HepG2 (cell line): ENCODE data around the gene TXNRD3. TPM values are rescaled to one million over a fixed set of nuclear protein-coding genes. Genes with fewer than 3 reads are reported as not detected.

ENCODE experiments used
- ATAC-seq: fragments of 200-7000 bp; cut with Tn5 transposase; 3 replicates; pipeline ENCODE4 v1.9.1; 2020; ENCODE audit warnings: mild to moderate bottlenecking, moderate library complexity
- BruUV-seq: library from RNA; stranded (reverse); fragments of 400-500 nt; replicated peaks from 2 replicates; lab custom pipeline; 2021; lab: Mats Ljungman, UMichigan
- CTCF ChIA-PET: fragments of 300-600 bp; formaldehyde crosslinking; extraction: SDS; loops from one replicate; lab custom pipeline; 2021; ENCODE audit warnings: low total read pairs, inconsistent platforms, low intra/inter-chr PET ratio; lab: Yijun Ruan, JAX
- POLR2A ChIA-PET: fragments of 350-600 bp; sonication (Branson Sonifier 250); formaldehyde crosslinking; loops from one replicate; lab custom pipeline; 2020; ENCODE audit warnings: antibody characterized with exemption, inconsistent platforms; lab: Yijun Ruan, JAX
- DNase-seq: peaks from one replicate; pipeline ENCODE4 v3.0.0-alpha.2; 2015; ENCODE audit warnings: low spot score
- FAIRE-seq: peaks from 3 replicates; lab custom pipeline; 2011; peaks lifted over from hg19 to GRCh38; lab: Jason Lieb, UNC
- H2AFZ ChIP-seq: one replicate; pipeline ENCODE4 v1.6.1; 2011; ENCODE audit warnings: low read length, inconsistent platforms
- H3K27ac ChIP-seq: fragments of 300-600 bp; 3 replicates; pipeline ENCODE4 v1.8.0; 2011; ENCODE audit warnings: mixed run types, mild to moderate bottlenecking, mixed read lengths, low read length, inconsistent platforms; ENCODE audit not compliant: insufficient read depth; ENCODE audit errors: extremely low read length
- H3K27me3 ChIP-seq, 2 experiments: fragments of 200-600 bp in 1 of 2; 2 replicates in 1 of 2; 3 replicates in 1 of 2; pipeline versions ENCODE4 v1.6.0 to v1.8.0; 2011; ENCODE audit warnings: low read length in 2 of 2, mild to moderate bottlenecking in 2 of 2, moderate library complexity in 2 of 2, inconsistent platforms in 1 of 2; ENCODE audit not compliant: insufficient read depth in 2 of 2, control insufficient read depth in 1 of 2
- H3K36me3 ChIP-seq, 2 experiments: fragments of 200-600 bp in 1 of 2; replicated peaks in 1 of 2; 2 replicates in 1 of 2; 3 replicates in 1 of 2; pipeline versions ENCODE4 v1.5.1 to v1.8.0; 2011; ENCODE audit warnings: low read length in 2 of 2, inconsistent platforms in 1 of 2; ENCODE audit not compliant: insufficient read depth in 2 of 2, control insufficient read depth in 1 of 2
- H3K4me1 ChIP-seq: 2 replicates; pipeline ENCODE4 v1.5.1; 2012; ENCODE audit warnings: low read length, inconsistent platforms; ENCODE audit not compliant: insufficient read depth
- H3K4me2 ChIP-seq: 2 replicates; pipeline ENCODE4 v1.6.0; 2011; ENCODE audit warnings: low read depth, low read length, inconsistent platforms
- H3K4me3 ChIP-seq, 3 experiments: fragments of 200-600 bp in 1 of 3; sonication (generic), shearing (Covaris generic) in 1 of 3; replicated peaks in 1 of 3; 2 replicates each; pipeline ENCODE4 v1.5.1; 2011 to 2016; ENCODE audit warnings: low read length in 3 of 3, inconsistent platforms in 2 of 3, low read depth in 2 of 3, mild to moderate bottlenecking in 2 of 3, control low read depth in 1 of 3, mixed read lengths in 1 of 3; ENCODE audit not compliant: insufficient read depth in 1 of 3
- H3K79me2 ChIP-seq: one replicate; pipeline ENCODE4 v1.6.1; 2011; ENCODE audit warnings: low read length, inconsistent platforms; ENCODE audit not compliant: insufficient read depth
- H3K9ac ChIP-seq: 2 replicates; pipeline ENCODE4 v1.6.0; 2011; ENCODE audit warnings: mild to moderate bottlenecking, low read depth, low read length, inconsistent platforms; ENCODE audit not compliant: insufficient read depth
- H3K9me3 ChIP-seq: 2 replicates; pipeline ENCODE4 v1.5.1; 2012; ENCODE audit warnings: mild to moderate bottlenecking, low read length
- H4K20me1 ChIP-seq: 2 replicates; pipeline ENCODE4 v1.6.0; 2011; ENCODE audit warnings: inconsistent platforms, mild to moderate bottlenecking, low read length, moderate library complexity; ENCODE audit not compliant: insufficient read depth
- KDM4B ChIP-seq: sonication (generic); formaldehyde crosslinking; IDR thresholded peaks from 2 replicates; pipeline ENCODE4 v1.4.0; 2020; ENCODE audit warnings: missing genetic modification reagents
- PAWR ChIP-seq: sonication (generic); formaldehyde crosslinking; IDR thresholded peaks from 2 replicates; pipeline ENCODE4 v1.4.0; 2020; ENCODE audit warnings: missing genetic modification reagents, mild to moderate bottlenecking, borderline replicate concordance
- PCBP2 ChIP-seq: fragments of 200-400 bp; formaldehyde crosslinking; optimal IDR thresholded peaks from 2 replicates; pipeline ENCODE3; 2018; ENCODE audit warnings: low read length, low read depth; ENCODE audit not compliant: poor library complexity, severe bottlenecking
- XRCC5 ChIP-seq: fragments of 200-400 bp; formaldehyde crosslinking; optimal IDR thresholded peaks from 2 replicates; pipeline ENCODE3; 2017; ENCODE audit warnings: mild to moderate bottlenecking, low read length
- ZNF329 ChIP-seq: sonication (generic); formaldehyde crosslinking; IDR thresholded peaks from 2 replicates; pipeline ENCODE4 v1.9.0; 2021; ENCODE audit warnings: low read depth, mild to moderate bottlenecking, missing genetic modification reagents
- ZNF484 ChIP-seq: sonication (generic); formaldehyde crosslinking; IDR thresholded peaks from 2 replicates; pipeline ENCODE4 v1.5.1; 2020; ENCODE audit warnings: mild to moderate bottlenecking, low read depth, missing genetic modification reagents, borderline replicate concordance
- ZNF703 ChIP-seq: sonication (generic); formaldehyde crosslinking; IDR thresholded peaks from 2 replicates; pipeline ENCODE4 v1.5.1; 2020; ENCODE audit warnings: missing genetic modification reagents, mild to moderate bottlenecking, moderate library complexity, borderline replicate concordance
- ZNF781 ChIP-seq: sonication (generic); formaldehyde crosslinking; IDR thresholded peaks from 2 replicates; pipeline ENCODE4 v1.5.1; 2020; ENCODE audit warnings: borderline replicate concordance, mild to moderate bottlenecking, missing genetic modification reagents; ENCODE audit errors: not compliant biosample characterization
- WGBS: methylation state at CpG from one replicate; pipeline ENCODE4 v1.1.6; 2017; ENCODE audit warnings: low lambda C conversion rate; 5-methylcytosine and 5-hydroxymethylcytosine counted together
- in situ Hi-C: cut with HindIII; loops from 2 replicates; pipeline ENCODE4 v1.10.0; 2017; ENCODE audit warnings: low pct_unique_long_range_greater_than_20kb; ENCODE audit not compliant: extremely low pct_ligation_motif_present
- intact Hi-C: fragments of 100-400 bp; cut with micrococcal nuclease; formaldehyde crosslinking; loops from one replicate; pipeline ENCODE4 v1.10.0; 2022; ENCODE audit not compliant: unreplicated experiment
- polyA plus RNA-seq, 8 experiments: library from polyadenylated mRNA; depleted of rRNA in 3 of 8; stranded (reverse) in 7 of 8; unstranded in 1 of 8; fragments of >200 nt; fragmentation: Illumina TruSeq in 4 of 8; extraction: Trizol in 4 of 8; gene quantifications; 2 replicates each; pipeline versions ENCODE4 v1.2.1 to v1.2.3, GENCODE V29; 2011 to 2016; ENCODE audit warnings: low read depth in 4 of 8, missing spikeins in 1 of 8, mixed read lengths in 1 of 8; ENCODE audit not compliant: insufficient read depth in 1 of 8
- total RNA-seq, 5 experiments: library from RNA; depleted of rRNA; stranded (reverse); fragments of >200 nt; fragmentation: Illumina TruSeq; extraction: Trizol; gene quantifications; 2 replicates each; pipeline ENCODE4 v1.2.3, GENCODE V29; 2016; ENCODE audit warnings: low read depth in 1 of 5
- TF ChIP-seq, protein P1 (sequence below): fragments of 450-650 bp; IDR thresholded peaks from 2 replicates; pipeline ENCODE4 v1.6.1; 2017
- TF ChIP-seq, protein P2 (sequence below): sonication (generic); formaldehyde crosslinking; IDR thresholded peaks from 2 replicates; pipeline ENCODE4 v1.4.0; 2020; ENCODE audit warnings: mild to moderate bottlenecking, missing genetic modification reagents
- TF ChIP-seq, protein P3 (sequence below): sonication (generic); formaldehyde crosslinking; IDR thresholded peaks from 2 replicates; pipeline ENCODE4 v1.4.0; 2020; ENCODE audit warnings: missing genetic modification reagents
- TF ChIP-seq, protein P4 (sequence below): sonication (generic); formaldehyde crosslinking; IDR thresholded peaks from 2 replicates; pipeline ENCODE4 v1.8.0; 2022; ENCODE audit warnings: mild to moderate bottlenecking, missing genetic modification reagents, moderate library complexity

The TXNRD3 gene
- total and polyA plus RNA-seq, 2 of the 13 experiments (the other 11 are each of a cell fraction or from before 2014, with no cell fraction given): 4.8 to 20.7 TPM

DNA sequence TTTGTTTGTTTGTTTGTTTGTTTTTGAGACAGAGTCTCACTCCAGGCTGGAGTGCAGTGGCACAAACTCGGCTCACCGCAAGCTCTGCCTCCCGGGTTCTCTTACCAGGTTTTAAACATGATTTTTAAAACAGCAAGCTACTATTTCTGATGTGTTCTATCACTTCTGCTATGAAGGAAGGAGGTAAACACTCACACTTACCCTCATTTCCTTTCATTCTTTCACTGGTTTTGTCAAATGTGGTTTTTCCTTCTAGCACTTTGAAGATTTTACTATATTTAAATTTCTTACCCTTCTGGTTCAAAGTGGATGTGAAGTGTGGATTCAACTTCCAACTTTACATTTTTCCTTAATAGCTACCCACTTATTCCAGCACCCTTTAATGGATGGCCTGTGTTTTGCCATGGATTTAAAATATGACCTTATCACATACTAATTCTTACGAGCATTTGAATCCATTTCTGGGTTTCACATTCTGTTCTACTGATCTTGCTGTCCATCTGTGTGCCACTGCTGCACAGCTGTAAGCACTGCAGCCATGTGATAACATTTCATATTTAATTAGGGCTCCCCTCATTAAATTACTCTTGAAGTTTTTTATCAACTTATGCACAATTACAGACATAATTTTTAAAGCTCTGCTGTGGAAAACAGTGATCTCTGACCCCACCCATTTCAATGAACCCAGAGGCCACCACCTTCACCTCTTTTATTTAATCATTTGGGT, 42.3 kb downstream of the TXNRD3 start:
- Histone ChIP-seq H3K9ac (no peak overlapping the region), H3K36me3 (peaks cover 4 to 16% of the 10 kb centered on the region in 2 experiments; a peak in 4 of 5 replicates), H3K79me2 (no peaks in the 10 kb centered on the region), H3K4me3 (no peak overlapping the region), H3K4me1 (no peaks in the 10 kb centered on the region), H2AFZ (no peak overlapping the region), H4K20me1 (no peaks in the 10 kb centered on the region), H3K27me3 (no peaks in the 10 kb centered on the region), H3K9me3 (no peaks in the 10 kb centered on the region), H3K27ac (no peak overlapping the region), H3K4me2 (no peak overlapping the region)
- TF ChIP-seq ZNF329 (CRISPR knock-in tag): no peak
- TF ChIP-seq KDM4B (CRISPR knock-in tag): no peak
- TF ChIP-seq XRCC5: no peak
- no peak for TF ChIP-seq PCBP2
- TF ChIP-seq, protein P1, sequence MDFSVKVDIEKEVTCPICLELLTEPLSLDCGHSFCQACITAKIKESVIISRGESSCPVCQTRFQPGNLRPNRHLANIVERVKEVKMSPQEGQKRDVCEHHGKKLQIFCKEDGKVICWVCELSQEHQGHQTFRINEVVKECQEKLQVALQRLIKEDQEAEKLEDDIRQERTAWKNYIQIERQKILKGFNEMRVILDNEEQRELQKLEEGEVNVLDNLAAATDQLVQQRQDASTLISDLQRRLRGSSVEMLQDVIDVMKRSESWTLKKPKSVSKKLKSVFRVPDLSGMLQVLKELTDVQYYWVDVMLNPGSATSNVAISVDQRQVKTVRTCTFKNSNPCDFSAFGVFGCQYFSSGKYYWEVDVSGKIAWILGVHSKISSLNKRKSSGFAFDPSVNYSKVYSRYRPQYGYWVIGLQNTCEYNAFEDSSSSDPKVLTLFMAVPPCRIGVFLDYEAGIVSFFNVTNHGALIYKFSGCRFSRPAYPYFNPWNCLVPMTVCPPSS: no peak
- TF ChIP-seq ZNF703 (CRISPR knock-in tag): no peak
- no peak for TF ChIP-seq ZNF484 (CRISPR knock-in tag)
- TF ChIP-seq, protein P2, sequence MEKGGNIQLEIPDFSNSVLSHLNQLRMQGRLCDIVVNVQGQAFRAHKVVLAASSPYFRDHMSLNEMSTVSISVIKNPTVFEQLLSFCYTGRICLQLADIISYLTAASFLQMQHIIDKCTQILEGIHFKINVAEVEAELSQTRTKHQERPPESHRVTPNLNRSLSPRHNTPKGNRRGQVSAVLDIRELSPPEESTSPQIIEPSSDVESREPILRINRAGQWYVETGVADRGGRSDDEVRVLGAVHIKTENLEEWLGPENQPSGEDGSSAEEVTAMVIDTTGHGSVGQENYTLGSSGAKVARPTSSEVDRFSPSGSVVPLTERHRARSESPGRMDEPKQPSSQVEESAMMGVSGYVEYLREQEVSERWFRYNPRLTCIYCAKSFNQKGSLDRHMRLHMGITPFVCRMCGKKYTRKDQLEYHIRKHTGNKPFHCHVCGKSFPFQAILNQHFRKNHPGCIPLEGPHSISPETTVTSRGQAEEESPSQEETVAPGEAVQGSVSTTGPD: no peak
- no peak for TF ChIP-seq ZNF781 (CRISPR knock-in tag)
- TF ChIP-seq, protein P3, sequence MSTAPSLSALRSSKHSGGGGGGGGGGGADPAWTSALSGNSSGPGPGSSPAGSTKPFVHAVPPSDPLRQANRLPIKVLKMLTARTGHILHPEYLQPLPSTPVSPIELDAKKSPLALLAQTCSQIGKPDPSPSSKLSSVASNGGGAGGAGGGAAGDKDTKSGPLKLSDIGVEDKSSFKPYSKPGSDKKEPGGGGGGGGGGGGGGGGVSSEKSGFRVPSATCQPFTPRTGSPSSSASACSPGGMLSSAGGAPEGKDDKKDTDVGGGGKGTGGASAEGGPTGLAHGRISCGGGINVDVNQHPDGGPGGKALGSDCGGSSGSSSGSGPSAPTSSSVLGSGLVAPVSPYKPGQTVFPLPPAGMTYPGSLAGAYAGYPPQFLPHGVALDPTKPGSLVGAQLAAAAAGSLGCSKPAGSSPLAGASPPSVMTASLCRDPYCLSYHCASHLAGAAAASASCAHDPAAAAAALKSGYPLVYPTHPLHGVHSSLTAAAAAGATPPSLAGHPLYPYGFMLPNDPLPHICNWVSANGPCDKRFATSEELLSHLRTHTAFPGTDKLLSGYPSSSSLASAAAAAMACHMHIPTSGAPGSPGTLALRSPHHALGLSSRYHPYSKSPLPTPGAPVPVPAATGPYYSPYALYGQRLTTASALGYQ (CRISPR knock-in tag): no peak
- TF ChIP-seq, protein P4, sequence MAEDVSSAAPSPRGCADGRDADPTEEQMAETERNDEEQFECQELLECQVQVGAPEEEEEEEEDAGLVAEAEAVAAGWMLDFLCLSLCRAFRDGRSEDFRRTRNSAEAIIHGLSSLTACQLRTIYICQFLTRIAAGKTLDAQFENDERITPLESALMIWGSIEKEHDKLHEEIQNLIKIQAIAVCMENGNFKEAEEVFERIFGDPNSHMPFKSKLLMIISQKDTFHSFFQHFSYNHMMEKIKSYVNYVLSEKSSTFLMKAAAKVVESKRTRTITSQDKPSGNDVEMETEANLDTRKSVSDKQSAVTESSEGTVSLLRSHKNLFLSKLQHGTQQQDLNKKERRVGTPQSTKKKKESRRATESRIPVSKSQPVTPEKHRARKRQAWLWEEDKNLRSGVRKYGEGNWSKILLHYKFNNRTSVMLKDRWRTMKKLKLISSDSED: no peak
- TF ChIP-seq PAWR: no peak
- CTCF ChIA-PET: no interaction called here
- no TSS peak for BruUV-seq
- ATAC-seq (no peak), FAIRE-seq (no peak), DNase-seq (no peak)
- in situ Hi-C loops (no loop called here), intact Hi-C loops (no loop called here)
- 98% methylated on average over 4 of the region's 4 CpGs for WGBS
- POLR2A ChIA-PET: no interaction called here
